ENCODE results near the gene JMJD1C. TPM values are rescaled to one million over a fixed set of nuclear protein-coding genes. Genes with fewer than 3 reads are reported as not detected.

JMJD1C gene
- total RNA-seq, 1 donor from 2014 or later, result 143 TPM

DNA sequence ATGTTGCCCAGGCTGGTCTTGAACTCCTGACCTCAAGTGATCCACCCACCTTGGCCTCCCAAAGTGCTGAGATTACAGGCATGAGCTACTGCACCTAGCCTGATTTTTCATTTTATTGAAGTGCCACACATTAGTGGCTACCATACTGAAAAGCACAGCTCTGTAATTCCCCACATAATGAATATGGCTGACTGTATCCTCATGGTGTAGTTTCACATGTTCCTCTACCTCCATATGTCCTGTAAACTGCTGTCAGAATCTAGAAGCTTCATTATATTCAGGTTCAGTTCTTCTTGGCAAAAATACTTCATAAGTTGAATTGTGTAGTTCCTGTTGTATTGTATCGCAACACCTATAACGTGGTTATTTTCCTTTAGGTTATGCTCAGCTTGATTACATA, 11.1 kb downstream of the JMJD1C start:
- H3K36me3 Mint-ChIP-seq, result peaks cover 27% of the 10 kb centered on the region
- Histone ChIP-seq H2AFZ (replicated peaks) (no peak overlapping the region), H4K20me1 (ENCODE audit: low read depth) (peaks cover 55% of the 10 kb centered on the region), H3K79me2 (ENCODE audit: low read depth) (peaks cover 100% of the 10 kb centered on the region), H3K4me2 (no peak overlapping the region), H3K9me3 (ENCODE audit: low read depth) (no peaks in the 10 kb centered on the region), H3K4me1 (peaks cover 14% of the 10 kb centered on the region), H3F3A (ENCODE audit: low read depth) (no peaks in the 10 kb centered on the region), H3K36me3 (no peaks in the 10 kb centered on the region), H3K9ac (no peak overlapping the region), H3K4me3 (no peak overlapping the region), H3K27ac (no peak overlapping the region), H3K27me3 (no peaks in the 10 kb centered on the region)
- H3K27ac Mint-ChIP-seq, result no peak overlapping the region
- H3K9me3 Mint-ChIP-seq, result peaks cover 11% of the 10 kb centered on the region
- no peaks in the 10 kb centered on the region for H3K27me3 Mint-ChIP-seq (ENCODE audit: insufficient read depth, low read depth)
- no peak overlapping the region for H3K4me3 Mint-ChIP-seq
- H3K4me1 Mint-ChIP-seq, result peaks cover 20% of the 10 kb centered on the region
- DNase-seq (ENCODE audit: low spot score), result no peak
- TF ChIP-seq EZH2phosphoT487 (IDR thresholded peaks at IDR 0.05) (no peak), EZH2 (IDR thresholded peaks at IDR 0.05) (no peak)
- TF ChIP-seq, protein P1, sequence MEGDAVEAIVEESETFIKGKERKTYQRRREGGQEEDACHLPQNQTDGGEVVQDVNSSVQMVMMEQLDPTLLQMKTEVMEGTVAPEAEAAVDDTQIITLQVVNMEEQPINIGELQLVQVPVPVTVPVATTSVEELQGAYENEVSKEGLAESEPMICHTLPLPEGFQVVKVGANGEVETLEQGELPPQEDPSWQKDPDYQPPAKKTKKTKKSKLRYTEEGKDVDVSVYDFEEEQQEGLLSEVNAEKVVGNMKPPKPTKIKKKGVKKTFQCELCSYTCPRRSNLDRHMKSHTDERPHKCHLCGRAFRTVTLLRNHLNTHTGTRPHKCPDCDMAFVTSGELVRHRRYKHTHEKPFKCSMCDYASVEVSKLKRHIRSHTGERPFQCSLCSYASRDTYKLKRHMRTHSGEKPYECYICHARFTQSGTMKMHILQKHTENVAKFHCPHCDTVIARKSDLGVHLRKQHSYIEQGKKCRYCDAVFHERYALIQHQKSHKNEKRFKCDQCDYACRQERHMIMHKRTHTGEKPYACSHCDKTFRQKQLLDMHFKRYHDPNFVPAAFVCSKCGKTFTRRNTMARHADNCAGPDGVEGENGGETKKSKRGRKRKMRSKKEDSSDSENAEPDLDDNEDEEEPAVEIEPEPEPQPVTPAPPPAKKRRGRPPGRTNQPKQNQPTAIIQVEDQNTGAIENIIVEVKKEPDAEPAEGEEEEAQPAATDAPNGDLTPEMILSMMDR (IDR thresholded peaks at IDR 0.05), result no peak

- H3K79me2 ChIP-seq (ENCODE audit: low read depth), result peaks cover 100% of the 10 kb centered on the region
Observed at GRCh38 chr10:63452524-63452923, 13.3 kb downstream of the JMJD1C start.

DNA sequence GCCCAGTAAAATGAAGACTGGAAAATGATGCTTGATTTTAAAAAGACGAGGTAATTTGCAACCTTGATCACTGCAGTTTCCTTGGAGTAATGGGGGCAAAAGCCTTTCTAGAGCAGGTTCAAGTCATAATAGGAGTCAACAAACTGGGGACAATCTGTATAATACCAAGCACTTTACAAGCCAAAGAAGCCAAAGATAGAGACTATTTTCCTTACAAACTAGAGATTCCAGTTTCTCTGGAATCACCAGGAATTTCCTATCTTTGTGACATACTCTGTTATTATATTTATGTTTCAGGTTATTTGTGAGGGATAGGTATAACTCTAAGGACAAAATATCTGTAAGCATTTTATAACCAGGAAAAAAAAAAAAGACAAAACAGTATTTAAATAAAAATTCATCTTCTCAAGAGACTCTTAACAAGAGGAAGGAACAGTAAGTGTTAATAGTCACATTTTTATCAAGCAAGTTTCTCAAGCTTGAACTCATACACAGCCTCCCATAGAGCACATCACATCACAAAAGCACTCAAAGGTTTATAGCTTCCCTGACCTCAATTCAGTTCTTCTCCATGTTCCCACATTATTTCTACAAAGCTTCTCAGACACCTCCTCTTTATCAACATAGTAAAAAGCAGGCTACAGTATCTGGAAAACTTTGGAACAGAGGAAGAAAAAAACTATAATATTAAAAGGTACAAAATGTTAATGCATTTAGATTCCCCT, 18.9 kb downstream of the JMJD1C start:
- Mint-ChIP-seq H3K9me3 (peaks cover 8% of the 10 kb centered on the region), H3K4me1 (peaks cover 4% of the 10 kb centered on the region), H3K36me3 (peaks cover 25% of the 10 kb centered on the region), H3K27ac (no peak overlapping the region), H3K4me3 (no peak overlapping the region), H3K27me3 (ENCODE audit: insufficient read depth, low read depth) (no peaks in the 10 kb centered on the region)
- no peak overlapping the region for H3K4me2 ChIP-seq
- no peaks in the 10 kb centered on the region for H3F3A ChIP-seq (ENCODE audit: low read depth)
- H3K4me1 ChIP-seq, result peaks cover 6% of the 10 kb centered on the region
- H3K9ac ChIP-seq, result no peak overlapping the region
- no peak for DNase-seq (ENCODE audit: low spot score)
- no peak overlapping the region for H2AFZ ChIP-seq (replicated peaks)
- H3K27ac ChIP-seq, result no peak overlapping the region
- peaks cover 44% of the 10 kb centered on the region for H4K20me1 ChIP-seq (ENCODE audit: low read depth)
- TF ChIP-seq, protein P1 (IDR thresholded peaks at IDR 0.05), result no peak
- TF ChIP-seq EZH2 (IDR thresholded peaks at IDR 0.05), result no peak
- no peak for TF ChIP-seq EZH2phosphoT487 (IDR thresholded peaks at IDR 0.05)
- no peaks in the 10 kb centered on the region for H3K27me3 ChIP-seq
- H3K4me3 ChIP-seq, result no peak overlapping the region
- no peaks in the 10 kb centered on the region for H3K36me3 ChIP-seq
- H3K79me2 ChIP-seq (ENCODE audit: low read depth), result peaks cover 100% of the 10 kb centered on the region
- no peaks in the 10 kb centered on the region for H3K9me3 ChIP-seq (ENCODE audit: low read depth)

More at GRCh38 chr10:63452524-63452923, 13.3 kb downstream of the JMJD1C start:
- H3K4me1 Mint-ChIP-seq, result peaks cover 16% of the 10 kb centered on the region
- Histone ChIP-seq H3K4me1 (peaks cover 9% of the 10 kb centered on the region), H3K27me3 (no peaks in the 10 kb centered on the region), H3K9me3 (ENCODE audit: low read depth) (no peaks in the 10 kb centered on the region), H3K9ac (no peak overlapping the region), H3K36me3 (no peaks in the 10 kb centered on the region), H3K4me2 (no peak overlapping the region), H3F3A (ENCODE audit: low read depth) (no peaks in the 10 kb centered on the region), H2AFZ (replicated peaks) (no peak overlapping the region), H3K4me3 (no peak overlapping the region), H4K20me1 (ENCODE audit: low read depth) (peaks cover 42% of the 10 kb centered on the region), H3K27ac (no peak overlapping the region)
- H3K27me3 Mint-ChIP-seq (ENCODE audit: insufficient read depth, low read depth), result no peaks in the 10 kb centered on the region
- TF ChIP-seq EZH2 (IDR thresholded peaks at IDR 0.05), result no peak
- TF ChIP-seq, protein P1 (IDR thresholded peaks at IDR 0.05), result no peak
- no peak for TF ChIP-seq EZH2phosphoT487 (IDR thresholded peaks at IDR 0.05)
- H3K27ac Mint-ChIP-seq, result no peak overlapping the region
- H3K9me3 Mint-ChIP-seq, result peaks cover 11% of the 10 kb centered on the region
- H3K4me3 Mint-ChIP-seq, result no peak overlapping the region
- no peak for DNase-seq (ENCODE audit: low spot score)
- H3K36me3 Mint-ChIP-seq, result peaks cover 29% of the 10 kb centered on the region
